Islet of Langerhans (tissue), 1 donor: ENCODE data around the gene SCRT2.

ENCODE experiments used
- FAIRE-seq: peaks from one replicate; lab custom pipeline; 2011; peaks lifted over from hg19 to GRCh38; lab: Jason Lieb, UNC

The SCRT2 gene

DNA sequence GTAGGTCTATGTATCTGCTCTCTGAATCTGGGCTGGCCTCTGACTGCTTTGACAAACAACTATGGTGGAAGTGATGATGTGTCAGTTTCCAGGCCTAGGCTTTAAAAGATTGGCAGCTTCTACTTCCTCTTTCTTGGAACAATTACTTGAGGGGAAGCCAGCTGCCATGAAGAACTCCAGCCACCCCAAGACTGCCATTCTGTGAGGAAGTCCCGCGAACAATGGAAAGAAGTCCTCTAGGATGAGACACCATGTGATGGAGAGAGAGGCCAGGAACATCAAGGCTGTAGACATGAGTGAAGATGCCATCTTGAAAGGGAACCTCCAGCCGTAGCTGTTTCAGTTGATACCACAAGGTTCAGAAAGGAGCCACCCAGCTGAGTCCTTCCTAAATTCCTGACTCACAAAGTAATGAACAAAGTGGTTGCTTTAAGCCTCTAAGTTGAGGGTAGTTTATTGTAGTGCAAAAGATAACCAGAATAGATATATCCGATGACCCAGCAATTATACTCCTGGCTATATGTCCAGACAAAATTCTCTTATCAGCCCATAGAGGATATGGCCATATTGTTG lies 50.2 kb downstream of the SCRT2 start:
- FAIRE-seq: no peak

DNA sequence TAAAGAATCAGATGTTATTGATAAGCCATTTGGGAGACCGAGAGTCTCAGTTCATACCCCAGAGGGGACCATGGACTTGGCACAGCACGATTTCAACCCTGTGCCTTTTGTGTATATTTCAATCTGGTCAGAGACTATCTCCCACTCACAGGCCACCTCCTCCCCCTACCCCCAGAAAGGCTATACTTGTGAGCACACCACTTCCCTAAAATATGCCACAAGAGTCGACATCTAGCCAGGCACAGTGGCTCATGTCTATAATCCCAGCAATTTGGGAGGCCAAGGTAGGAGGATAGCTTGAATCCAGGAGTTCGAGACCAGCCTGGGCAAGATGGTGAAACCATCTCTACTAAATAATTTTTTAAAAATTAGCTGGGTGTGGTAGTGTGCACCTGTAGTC lies 51.9 kb downstream of the SCRT2 start:
- FAIRE-seq: no peak

DNA sequence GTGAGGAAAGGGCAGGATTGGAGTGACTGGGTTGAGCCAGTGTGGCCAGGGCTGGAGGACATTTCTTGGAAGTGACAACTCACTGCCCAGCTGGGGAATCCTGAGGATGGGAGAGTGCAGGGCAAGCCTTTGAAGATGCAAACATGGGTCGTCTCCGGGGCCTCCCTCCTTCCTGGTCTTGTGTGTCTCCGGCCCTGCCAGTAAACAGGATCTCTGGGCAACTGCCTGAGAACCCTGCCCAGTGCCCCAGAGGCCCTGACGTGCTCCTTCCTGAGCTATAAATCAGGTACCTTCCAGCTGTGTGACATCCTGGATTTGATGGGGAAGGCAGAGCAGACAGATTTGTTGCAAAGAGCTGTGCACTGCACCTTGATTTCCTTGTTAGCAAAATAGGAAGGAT lies 52.6 kb downstream of the SCRT2 start:
- FAIRE-seq: no peak

DNA sequence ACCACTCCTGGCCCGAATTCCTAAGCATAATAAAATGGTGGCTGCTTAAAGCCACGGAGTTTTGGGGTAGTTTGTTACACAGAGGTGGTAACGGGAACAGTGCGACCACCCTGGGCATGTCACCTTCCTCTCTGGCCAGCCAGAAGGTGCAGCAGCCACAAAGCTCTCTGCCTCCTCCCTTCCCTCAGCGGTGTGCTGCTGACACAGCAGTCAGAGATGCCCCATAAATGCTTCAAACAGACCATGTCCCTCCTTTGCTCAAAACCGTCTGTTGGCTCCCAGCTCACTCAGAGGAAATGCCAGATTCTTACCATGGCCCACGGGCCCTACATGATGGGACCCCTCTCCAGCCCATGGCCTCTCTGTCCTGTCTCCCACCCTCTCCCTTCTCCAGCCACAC lies 53.4 kb downstream of the SCRT2 start:
- FAIRE-seq: no peak

DNA sequence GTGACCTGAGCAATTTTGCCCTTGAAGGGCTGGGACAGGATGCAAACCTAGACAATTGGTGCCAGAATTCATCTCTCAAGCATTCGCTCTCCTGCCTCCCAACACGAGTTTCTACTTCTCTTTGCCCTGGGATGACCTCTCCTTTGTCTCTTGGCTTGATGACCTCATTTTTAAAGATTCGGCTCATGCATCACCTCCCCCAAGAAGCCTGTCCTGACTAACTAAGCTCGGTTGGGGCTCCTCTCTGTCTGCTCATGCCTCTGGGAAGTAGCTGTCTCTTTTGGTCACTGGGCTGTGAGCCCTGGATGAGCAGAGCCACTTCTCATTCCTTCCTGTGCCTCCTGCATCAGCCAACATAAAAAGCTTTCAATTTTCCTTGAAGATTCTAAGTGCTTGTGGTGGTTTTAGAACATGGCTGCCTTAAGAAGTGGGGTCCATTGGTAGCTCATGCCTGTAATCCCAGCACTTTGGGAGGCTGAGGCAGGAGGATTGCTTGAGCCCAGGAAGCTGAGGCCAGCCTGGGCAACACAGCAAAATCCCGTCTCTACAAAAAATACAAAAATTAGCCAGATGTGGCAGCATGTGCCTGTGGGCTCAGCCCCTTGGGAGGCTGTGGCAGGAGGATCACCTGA lies 54.4 kb downstream of the SCRT2 start:
- no peak for FAIRE-seq

DNA sequence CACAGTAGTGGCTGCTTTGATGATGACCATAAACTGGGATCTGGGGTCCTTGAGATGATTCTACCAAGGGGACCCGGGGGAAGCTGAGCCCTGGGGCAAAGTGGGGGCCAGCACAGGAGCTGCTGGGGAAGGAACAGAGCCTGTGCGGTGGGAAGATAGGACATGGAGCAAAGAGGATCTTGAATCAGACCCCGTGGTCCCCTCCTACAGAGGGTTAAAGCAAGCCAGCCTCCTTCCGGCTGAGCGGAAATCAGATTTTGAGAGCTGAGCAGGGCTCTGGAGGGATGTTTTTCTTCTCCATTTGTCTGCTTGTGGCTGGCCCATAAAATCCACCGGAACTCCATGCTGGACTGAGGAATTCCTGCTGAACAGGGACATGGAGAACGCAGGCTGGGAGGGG lies 55.4 kb downstream of the SCRT2 start:
- no peak for FAIRE-seq

DNA sequence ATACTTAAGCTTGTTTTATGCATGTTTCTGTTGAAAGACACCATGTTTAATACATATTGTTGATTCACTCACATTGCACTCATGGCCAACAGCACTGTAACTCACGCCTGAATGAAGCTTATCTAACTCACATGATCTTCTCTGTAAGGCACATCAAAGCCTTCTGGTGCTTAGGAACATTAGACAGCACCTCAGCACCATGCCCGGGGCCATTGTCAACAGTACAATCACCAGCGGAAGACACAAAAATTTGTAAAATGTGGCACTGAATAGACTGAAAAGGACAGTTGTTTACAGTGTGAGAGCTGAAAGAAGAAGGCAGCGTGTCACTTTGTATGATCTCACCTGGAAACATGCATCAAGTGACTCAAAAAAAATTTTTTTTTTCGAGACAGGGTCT lies 56.6 kb downstream of the SCRT2 start:
- FAIRE-seq: no peak

DNA sequence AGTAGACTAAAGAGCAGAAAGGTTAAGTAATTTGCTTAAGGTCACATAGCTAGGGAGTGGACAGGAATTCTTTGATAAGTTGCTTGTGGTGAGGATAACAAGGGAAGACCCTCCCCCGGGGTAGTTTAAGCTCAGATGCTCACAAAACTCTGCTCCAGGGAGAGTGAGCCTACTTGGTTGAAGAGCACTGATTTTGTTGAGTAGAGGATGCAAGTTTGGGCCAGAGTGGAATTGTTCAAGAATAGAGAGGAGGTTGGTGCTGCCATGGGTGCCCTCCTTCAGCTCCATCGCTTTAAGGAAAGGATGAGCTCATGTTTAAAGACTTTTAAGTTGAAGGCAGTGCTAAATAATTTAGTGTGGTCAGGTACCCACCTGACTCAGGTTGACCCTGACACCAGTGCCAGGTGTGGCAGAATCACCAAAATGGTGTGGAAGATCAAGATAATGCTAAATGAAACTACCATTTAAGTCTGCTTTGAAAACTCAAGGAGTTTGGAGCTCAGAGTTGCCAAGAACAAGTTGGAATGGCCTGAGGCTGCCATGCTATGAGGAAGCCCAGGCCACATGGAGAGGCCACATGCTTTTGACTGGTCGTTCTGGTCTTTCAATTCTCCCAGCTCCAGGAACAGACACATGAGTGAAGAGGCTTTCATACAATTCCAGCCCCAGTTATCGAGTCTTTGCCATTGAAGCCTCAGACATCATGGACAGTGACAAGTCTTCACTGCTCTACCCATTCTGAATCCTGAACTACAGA lies 57.5 kb downstream of the SCRT2 start:
- no peak for FAIRE-seq

DNA sequence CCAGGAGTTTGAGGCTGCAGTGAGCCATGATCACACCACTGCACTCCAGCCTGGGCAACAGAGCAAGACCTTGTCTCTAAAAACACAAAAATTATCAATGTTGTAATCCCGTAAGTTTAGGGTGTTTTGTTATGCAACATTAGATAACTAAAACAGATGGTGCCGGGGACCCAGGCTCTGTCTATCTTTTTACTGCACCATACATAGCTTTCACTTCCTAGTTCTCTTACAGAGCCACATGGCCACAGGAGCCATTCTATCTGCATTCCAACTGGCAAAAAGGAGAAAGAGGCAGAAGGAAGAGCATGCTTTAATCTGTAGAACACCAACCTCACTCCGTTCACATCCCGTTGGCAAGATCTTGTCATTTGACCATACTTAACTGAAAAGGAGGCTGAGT lies 60.1 kb downstream of the SCRT2 start:
- no peak for FAIRE-seq

DNA sequence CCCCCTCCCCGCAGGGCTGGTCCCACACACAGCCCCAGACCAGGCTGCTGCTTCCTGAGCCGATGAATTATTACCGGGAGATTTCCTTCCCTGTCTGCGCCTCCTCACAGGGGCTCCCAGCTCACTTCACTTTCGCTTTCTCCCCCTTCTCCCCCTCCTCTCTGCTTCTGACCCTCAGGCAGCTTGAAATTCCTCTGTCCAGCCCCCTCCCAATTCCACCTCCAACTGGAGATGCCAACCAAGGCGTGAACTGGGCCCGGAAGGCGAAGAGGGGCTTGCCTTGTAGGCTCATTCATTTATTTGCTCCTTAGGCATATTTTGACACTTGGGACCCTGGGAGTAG lies 63.8 kb downstream of the SCRT2 start:
- FAIRE-seq: no peak
